GM10847 (cell line): ENCODE data around the gene KCNJ11.

Experiments
- POLR2A ChIP-seq: IDR thresholded peaks from 2 replicates; pipeline ENCODE4 v1.6.1; 2011; ENCODE audit not compliant: insufficient read length; ENCODE audit errors: extremely low read depth

Gene KCNJ11

DNA sequence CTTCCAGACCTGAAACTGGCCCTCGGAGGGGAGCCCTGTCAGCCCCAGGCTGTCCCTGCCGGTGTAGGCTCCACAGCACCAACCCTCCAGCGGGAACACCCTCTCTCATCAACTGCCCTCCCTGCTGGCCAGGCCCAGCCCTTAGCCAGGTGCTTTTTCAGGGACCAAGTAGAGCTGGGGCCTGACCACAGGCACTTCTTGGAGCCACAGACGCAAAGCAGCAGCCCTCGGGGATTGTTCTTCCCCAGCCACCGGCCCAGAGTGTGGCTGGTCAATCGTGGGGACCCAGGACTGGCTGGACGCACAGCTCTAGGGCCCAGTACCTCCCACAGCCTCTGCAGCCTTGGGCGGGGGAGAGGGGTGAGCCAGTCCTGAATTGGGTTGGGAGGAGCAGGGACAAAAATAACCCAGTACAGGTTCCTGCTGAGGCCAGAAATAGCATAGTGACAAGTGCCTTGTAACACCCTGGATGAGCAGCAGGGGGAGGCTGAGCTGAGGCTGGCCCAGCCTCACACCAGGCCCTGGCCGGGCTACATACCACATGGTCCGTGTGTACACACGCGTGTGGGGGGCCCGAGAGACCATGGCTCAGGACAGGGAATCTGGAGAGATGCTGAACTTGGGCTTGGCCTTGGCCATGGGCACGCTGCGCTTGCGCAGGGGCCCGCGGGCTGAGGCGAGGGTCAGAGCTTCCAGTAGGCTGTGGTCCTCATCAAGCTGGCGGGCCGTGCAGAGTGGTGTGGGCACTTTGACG is 2.0 kb downstream of the KCNJ11 start:
- TF ChIP-seq POLR2A, result no peak

DNA sequence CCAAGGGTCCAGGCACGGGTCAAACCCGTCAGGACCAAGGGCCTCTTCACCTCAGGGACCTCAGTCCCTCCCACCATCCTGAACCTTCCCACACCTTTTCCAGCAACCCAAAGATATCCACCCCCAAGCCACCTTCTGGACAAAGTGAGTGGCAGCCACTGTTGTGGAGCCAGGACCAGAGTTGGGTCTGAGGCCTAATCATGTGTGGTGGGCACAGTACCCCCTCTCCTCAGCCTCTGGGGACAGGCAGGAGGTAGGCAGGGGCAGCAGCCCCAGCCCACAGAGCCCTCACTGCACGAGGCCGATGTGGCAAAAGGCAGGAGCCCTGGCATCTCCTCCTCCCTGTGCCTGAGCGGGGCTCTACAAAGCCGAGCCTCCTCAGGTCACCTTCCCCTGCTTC is 2.5 kb downstream of the KCNJ11 start:
- TF ChIP-seq POLR2A, result no peak

DNA sequence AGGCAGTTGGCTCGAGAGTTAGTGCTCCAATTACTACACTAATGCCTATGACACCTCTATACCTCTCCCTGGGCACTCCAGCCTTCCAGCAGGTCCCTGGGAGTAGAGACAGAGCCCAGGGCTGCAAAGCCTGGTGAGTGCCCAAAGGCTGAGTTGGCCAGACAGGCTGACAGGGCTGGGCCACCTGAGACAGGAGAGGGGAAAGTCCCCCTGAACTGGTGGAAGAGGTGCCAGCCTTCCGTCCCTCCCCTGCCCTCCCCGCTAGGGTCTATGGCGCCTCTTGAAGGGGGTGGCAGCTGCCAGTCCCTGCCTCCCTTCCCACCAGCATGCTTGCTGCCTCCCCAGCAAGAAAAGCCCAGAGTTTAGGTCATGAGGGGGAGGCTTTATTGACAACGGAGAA is 3.0 kb downstream of the KCNJ11 start:
- TF ChIP-seq POLR2A, result no peak

DNA sequence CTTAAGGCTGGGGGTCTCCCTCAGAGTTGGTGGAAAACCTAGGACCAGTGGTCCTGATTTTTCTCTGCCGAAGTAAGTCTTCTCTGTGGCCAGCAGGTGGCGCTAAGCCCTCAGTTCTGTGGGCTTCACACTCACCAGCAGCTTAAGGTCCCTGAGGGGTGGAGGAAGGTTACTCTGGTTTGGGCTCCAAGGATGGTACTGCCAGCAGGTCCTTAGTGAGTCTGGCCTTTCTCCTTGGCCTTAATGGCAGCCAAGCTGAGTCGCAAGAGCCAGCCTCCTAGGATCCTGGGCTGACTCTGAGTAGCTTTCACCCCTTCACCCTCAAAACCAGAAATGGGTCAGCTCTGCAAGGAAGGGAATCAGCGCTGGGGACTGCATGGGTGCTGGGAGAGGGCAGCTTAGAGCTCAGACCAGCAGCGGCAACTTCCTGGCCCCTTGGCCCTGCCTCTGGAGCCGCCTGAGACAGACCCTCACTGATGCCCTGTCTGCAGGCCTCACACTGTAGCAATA is 4.4 kb downstream of the KCNJ11 start:
- TF ChIP-seq POLR2A, result no peak

DNA sequence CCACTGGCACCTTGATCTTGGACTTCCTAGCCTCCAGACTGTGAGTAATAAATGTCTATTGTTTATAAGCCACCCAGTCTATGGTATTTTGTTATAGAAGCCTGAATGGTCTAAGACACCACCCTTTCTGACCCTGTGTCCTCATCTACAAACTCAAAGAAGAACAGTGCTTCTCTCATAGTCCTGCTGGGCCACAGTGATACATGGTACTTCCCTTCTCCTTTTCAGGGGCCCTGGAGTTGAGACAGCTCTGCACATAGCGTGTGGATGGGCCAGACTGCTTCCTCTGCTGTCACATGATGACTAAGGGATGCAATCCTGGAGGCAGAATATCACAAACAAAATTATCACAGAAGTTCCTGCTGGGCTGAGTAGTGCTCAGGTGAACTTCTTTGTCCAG is 5.0 kb downstream of the KCNJ11 start:
- no peak for TF ChIP-seq POLR2A

GRCh38 chr11:17382046-17382728 is 6.3 kb downstream of the KCNJ11 start:
- TF ChIP-seq POLR2A, result no peak

GRCh38 chr11:17381156-17381555 is 7.3 kb downstream of the KCNJ11 start:
- TF ChIP-seq POLR2A, result no peak

GRCh38 chr11:17379383-17380180 is 8.9 kb downstream of the KCNJ11 start:
- TF ChIP-seq POLR2A, result no peak

DNA sequence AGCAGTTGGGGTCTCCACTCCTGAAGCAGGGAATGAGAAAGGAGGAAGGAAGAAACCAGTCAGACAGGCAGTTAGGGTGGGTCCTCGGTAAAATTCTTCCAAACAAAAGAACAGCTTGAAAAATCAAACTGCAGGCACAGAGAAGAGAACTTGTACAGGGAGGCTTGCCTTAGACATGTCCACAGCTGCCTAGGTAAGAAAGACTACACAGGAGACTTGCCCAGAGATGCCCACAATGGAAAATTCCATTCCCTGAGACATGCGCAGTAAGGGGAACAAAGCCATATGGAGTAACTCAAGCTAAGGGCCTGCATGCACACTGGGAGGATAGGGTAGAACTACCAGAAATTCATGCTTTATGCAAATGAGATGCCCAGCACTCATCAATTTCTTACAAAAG is 9.8 kb downstream of the KCNJ11 start:
- TF ChIP-seq POLR2A, result no peak

- no peak for TF ChIP-seq POLR2A
These were observed 12.0 kb downstream of the KCNJ11 start for GRCh38 chr11:17376493-17376892.

DNA sequence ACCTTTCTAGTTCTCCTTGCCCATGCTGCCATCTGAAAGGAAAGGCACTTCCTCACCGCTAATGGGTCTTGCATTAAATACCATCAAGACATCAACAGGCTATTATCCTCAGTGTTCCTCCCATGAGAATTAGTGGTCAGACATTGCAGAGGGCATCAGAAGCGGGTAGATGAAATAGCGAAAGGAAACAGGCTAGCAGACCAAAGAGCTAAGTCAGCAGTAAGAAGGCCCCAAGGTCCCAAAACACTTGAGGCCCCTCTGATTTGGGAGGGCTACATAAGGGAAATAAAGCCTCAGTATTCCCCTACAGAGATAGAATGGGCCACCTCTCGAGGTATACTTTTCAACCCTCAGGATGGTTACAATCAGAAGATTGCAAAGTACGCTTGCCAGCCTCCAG is 12.9 kb downstream of the KCNJ11 start:
- no peak for TF ChIP-seq POLR2A

DNA sequence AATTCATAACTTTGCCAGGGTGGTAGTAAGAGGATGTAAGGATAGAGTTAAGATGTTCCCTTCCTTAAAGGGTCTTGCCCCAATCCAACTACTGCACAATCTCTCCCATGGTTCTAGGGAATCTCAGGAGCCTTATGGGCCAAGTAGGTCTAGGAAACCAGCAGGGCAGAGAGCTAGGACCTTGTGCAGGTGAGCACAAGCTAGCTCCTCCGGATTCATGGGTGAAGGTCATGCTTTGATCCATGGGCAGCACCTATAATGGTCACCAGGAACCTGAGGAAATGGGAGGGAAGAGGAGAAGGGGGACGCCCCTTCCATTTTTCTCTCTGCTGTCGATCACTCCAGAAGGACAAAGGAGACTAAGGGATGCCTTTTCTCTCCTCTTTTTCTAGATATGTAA is 16.8 kb downstream of the KCNJ11 start:
- no peak for TF ChIP-seq POLR2A

GRCh38 chr11:17369684-17370243 is 18.7 kb downstream of the KCNJ11 start:
- no peak for TF ChIP-seq POLR2A

- TF ChIP-seq POLR2A, result no peak
These were observed 19.4 kb downstream of the KCNJ11 start for GRCh38 chr11:17369094-17369493.

- no peak for TF ChIP-seq POLR2A
These were observed 19.9 kb downstream of the KCNJ11 start for GRCh38 chr11:17368551-17368950.

DNA sequence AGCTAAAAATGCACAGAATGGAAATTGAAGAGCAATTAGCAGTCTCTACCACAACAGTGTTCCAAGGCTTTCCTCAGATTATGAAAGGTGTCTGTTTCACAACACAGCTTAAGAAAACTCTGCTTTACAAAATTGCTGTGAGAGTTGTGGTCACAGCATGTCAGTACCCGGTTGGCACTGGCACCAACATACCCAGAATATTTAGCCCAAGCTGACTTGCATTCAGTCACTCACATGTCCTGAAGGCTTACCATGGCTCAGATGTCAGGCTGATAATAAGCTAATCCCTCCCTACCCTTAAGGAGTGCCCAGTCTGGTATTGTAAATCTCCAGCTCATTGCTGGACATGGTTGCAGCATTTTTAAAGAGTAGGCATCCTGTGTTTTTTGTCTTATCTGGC is 22.0 kb downstream of the KCNJ11 start:
- TF ChIP-seq POLR2A, result no peak

DNA sequence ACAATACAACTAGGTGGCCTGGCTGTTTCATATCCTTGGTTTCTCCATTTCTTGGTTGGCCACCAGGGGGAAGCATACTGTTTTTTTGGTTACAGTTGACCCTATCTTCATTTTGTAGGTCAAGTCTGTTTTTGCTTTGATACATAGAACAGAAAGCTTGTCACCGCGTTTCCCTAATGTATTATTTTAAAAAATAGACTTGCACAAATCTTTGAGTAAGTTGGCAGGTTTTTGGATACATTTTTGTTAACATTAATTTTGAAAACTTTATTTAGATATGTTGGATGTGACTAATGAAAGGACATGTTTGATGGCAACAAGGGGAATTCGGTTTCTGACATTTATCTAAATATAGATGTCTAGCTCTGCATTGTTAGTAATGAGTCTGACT is 33.9 kb downstream of the KCNJ11 start:
- TF ChIP-seq POLR2A, result no peak
